NCI-H1417 treated with DMSO at 0.1 percent for 48 hours (cell line): ENCODE results near the gene IGIP.

Source experiments
- DNase-seq: peaks from one replicate; lab custom pipeline; 2025; lab: John Stamatoyannopoulos, UW

The IGIP gene

DNA sequence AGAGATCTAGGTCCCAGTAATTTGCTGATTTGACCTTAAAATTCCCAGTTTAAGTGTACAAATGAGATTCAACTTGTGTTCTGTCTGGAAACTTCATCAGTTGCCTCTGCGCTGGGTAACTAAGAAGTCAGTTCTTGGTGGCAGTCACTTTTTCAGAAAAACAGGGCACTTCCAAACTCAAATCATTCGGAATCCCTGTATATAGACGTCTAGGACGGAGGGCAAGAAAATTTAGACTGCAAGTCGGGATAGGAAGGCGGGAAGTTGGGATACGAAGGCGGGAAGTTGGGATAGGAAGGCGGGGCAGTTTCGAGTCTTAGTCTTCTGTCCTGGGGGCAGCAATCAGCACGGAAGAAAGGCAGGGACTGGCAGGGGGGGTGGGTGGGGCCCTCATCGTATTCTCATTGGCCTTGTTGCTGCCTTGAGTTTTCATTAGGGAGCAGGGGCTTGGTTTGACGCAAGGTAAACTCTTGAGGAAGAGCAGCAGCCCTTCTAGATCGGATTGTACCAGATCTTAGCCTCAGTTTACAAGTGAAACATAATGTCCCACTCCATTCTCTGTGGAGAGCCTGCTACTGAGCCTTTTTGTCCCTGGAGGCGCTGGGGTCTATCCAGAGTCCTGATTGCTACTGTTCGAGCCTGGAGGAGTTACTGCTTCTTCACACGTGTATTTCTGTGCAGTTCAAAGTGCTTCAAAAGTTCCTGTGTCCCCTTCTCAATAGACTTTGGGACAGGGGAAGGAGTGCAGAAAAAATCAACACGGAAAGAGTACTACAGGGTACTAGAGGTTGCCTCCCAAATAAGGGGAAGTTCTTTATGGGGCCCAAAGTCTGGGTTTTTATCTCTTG lies 14.5 kb upstream of the IGIP start:
- DNase-seq: no peak

GRCh38 chr5:140111859-140112551 lies 13.7 kb upstream of the IGIP start:
- no peak for DNase-seq

GRCh38 chr5:140112685-140113179 lies 13.0 kb upstream of the IGIP start:
- no peak for DNase-seq

- DNase-seq: no peak
Observed at GRCh38 chr5:140113180-140113698, 12.5 kb upstream of the IGIP start.

GRCh38 chr5:140113699-140114263 lies 12.0 kb upstream of the IGIP start, which contains the start of gene PURA:
Gene PURA, plus strand, starts transcription at chr5:140114109. Its CDS starts 73 bp downstream, at chr5:140114182.
- peak; percentile 33 for DNase-seq

DNA sequence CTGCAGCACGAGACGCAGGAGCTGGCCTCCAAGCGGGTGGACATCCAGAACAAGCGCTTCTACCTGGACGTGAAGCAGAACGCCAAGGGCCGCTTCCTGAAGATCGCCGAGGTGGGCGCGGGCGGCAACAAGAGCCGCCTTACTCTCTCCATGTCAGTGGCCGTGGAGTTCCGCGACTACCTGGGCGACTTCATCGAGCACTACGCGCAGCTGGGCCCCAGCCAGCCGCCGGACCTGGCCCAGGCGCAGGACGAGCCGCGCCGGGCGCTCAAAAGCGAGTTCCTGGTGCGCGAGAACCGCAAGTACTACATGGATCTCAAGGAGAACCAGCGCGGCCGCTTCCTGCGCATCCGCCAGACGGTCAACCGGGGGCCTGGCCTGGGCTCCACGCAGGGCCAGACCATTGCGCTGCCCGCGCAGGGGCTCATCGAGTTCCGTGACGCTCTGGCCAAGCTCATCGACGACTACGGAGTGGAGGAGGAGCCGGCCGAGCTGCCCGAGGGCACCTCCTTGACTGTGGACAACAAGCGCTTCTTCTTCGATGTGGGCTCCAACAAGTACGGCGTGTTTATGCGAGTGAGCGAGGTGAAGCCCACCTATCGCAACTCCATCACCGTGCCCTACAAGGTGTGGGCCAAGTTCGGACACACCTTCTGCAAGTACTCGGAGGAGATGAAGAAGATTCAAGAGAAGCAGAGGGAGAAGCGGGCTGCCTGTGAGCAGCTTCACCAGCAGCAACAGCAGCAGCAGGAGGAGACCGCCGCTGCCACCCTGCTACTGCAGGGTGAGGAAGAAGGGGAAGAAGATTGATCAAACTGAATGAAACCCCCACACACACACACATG lies 11.2 kb upstream of the IGIP start:
- DNase-seq: peak; percentile 8

DNA sequence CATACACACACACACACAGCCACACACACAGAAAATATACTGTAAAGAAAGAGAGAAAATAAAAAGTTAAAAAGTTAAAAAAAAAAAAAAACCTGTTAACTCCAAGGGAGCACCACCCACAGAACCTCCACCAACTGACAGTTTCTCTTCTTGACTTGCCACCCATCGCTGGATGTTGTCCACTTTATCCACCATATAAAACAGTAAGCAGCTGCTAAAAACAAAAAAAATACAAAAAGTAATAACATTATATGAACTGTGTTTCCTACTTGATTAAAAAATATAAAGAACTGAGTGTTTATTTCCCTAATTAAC lies 10.6 kb upstream of the IGIP start:
- no peak for DNase-seq

DNA sequence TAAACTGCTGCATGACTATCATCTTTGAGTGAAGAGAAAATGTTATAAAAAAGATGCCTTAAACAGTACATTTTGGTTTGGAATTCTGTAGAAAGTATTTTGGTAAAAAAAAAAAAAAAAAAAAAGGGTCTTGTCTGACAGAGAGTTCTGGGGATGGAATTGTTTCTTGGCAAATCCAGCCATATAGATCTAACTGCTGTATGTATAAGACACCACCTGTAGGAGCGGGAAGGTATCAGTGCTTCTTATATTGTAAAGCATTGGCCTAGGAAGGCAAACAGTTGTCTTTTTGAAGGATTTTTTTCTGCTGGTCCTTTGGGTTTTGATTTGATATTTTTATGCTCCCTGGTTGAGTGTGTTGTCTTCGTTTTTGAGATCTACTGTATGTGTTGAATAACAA lies 9.0 kb upstream of the IGIP start:
- no peak for DNase-seq

GRCh38 chr5:140117523-140117922 lies 8.2 kb upstream of the IGIP start:
- DNase-seq: no peak

DNA sequence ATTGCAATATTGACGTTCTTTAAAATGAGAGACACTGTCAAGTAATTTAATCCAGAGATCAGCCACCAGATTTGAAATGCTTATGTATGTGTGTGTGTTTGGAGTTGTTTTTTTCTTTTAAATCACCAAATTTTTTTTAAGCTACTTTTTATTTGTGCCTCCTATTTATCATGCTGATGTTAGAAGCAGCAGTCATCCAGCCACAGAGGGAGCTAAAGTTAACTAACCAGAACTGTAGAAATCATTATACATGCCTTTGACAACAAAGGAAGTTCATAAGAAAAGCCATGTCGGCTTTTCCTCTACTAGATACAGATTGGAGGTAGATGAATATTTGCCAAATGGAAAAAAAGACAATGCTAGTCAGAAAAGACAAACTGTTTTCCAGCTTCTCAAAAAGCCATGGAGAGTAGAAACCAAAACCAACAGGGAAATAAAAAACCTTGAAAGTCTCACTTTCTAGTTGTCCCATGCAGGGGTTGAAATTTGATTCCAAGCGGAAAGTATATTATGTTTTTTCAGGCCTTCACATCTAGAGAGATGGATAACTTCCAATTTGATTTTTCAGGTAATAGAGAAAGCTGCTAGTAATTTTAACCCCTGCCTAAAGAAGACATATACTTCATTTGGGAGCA lies 7.3 kb upstream of the IGIP start:
- no peak for DNase-seq

DNA sequence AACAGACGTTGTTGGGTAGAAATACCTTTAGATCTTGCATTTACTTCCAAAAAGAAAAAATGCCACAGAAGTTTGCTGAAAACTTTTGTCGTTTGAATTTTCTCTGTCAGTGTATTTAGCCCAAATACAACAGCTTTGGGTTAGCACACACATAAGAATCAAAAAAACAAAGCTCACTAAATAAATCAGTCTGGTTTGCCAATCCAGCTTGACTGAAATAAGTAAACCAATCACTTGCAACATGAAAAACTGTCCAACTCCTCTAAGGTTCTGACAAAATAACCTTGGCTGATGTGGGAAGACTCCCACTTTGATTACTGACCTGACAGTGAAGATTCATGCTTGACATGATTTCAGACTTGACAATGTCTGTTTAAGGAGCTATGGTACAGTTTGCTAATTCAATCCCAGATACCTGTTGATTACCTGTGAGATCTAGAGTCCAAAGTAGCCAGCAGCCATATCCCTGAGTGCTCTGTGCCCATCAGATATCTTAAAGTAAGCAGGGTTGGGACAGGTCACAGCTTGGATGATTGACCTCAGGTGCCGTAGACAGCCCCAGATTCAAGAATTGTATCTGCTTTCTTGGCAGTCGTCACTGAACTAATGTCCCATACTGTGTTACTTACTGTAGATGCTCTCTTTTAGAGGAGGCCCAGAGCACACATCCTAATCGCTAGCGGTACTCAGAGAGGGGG lies 727 bp downstream of the IGIP start:
- DNase-seq: no peak

DNA sequence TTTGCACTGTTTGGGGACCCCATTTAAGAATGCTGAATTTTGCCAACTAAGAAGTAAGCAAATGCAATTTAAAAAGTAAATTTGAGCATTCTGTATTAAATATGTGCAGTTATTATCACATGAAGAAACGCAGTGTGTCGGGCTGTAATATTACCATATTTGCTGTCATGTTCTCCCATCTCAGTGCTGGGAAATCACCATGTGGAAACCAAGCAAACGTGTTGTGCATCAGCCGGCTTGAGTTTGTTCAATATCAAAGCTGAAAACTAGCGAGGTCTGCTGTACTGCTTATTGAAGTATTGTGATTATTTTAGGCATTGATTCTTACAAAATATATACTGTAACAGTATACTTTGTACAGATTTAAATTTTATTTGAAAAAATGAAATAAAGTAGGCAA lies 2.6 kb downstream of the IGIP start:
- DNase-seq: no peak

DNA sequence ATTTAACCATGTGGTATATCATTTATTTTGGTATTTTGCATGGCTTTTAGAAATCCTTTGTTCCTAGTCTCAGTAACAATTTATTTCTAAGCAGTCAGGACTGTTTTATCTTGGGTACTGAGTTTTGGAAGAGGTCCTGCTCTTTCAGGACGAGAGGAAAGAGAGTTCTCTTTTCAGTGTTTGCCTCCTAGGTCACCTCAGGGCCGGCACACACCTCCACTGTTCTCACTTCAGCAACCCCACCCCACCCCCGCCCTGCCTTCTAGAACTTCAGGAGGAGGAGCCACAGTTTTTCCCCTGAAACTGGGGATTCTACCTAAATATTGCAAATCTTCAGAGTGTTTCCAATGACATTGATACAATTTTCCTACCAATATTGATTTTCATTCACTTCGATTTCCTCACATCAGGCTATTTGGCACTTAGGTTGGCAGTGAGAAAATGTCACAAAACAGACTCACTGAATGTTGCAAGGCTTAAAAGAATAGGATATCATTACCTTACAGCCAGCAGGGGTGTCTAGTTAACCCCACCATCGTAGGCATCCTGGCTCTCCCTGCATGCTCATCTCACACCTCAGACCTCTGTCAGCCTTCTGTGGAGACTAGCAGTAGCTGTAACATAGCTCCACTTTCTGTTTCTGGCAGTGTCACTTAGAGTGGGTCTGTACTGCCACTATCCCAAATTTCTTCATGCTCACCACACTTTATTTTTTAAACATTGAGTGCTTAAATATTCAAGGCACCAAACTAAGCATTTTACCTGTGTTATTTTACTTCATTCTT lies 5.4 kb downstream of the IGIP start:
- DNase-seq: no peak

GRCh38 chr5:140131967-140132409 lies 6.3 kb downstream of the IGIP start:
- no peak for DNase-seq

- DNase-seq: no peak
Observed at GRCh38 chr5:140133514-140134167, 7.9 kb downstream of the IGIP start.

- DNase-seq: no peak
Observed at GRCh38 chr5:140134277-140134935, 8.7 kb downstream of the IGIP start.

DNA sequence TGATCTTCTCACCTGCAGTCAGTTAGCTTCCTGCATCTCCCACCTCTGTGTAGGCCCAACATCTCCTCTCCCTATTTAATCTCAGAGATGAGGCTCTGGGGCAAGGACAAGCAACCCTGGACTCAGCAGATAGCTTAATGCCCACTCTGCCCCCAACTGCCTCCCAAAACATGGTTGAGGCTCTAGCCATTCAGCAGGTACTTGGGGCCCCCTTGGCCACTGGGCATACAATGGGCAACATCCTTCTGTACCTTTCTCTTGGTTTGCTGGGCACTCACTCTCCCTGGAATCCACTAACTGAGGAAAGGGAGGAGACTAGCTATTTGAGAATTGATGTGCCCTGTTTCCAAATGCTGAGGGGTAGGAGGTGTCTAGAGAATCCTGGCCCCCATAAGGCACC lies 9.4 kb downstream of the IGIP start:
- no peak for DNase-seq

DNA sequence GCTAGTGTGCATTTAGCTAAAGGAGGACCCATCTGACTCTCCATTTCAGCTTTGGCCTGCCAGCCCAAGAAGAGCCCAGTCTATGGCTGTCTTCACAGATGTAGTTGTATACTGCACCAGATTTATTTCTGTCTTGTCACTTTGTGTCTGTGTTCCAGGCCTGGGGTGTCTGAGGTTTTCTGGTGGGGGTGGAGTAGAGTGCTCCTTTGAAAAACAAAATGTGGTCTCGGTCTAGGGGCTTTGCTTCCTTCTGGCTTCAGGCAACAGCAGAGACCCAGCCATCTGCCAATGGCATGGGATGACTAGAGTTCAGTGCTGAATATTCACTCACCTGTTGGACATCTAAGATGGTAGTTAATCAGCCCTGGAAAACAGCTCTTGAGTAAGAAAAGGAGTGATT lies 10.9 kb downstream of the IGIP start:
- DNase-seq: no peak

- no peak for DNase-seq
Observed at GRCh38 chr5:140140435-140140834, 14.7 kb downstream of the IGIP start.
